Stimulated activated CD4-positive, alpha-beta T cell treated with anti-CD3 and anti-CD28 coated beads, TNF-alpha, amount 100 ng/mL, for 4 hours (primary cell): ENCODE measurements around the gene HCN4.
A peak's percentile ranks its signal among the peaks of the same experiment; 100 is the strongest.

Source experiments
- DNase-seq, 3 experiments: peaks; one replicate each; pipeline ENCODE4 v3.0.0-alpha.2; 2020; ENCODE audit warnings: low read depth in 3 of 3

Gene HCN4

GRCh38 chr15:73296609-73297353 lies 72.0 kb downstream of the HCN4 start:
- no peak for DNase-seq

GRCh38 chr15:73295630-73296286 lies 73.0 kb downstream of the HCN4 start:
- DNase-seq = no peak

- DNase-seq = no peak
Observed at GRCh38 chr15:73293773-73294172, 75.0 kb downstream of the HCN4 start.

GRCh38 chr15:73291441-73291840 lies 77.3 kb downstream of the HCN4 start:
- DNase-seq = no peak

GRCh38 chr15:73287019-73287418 lies 81.7 kb downstream of the HCN4 start:
- no peak for DNase-seq

- DNase-seq = no peak
Observed at GRCh38 chr15:73286311-73286710, 82.4 kb downstream of the HCN4 start.

- DNase-seq = no peak
Observed at GRCh38 chr15:73284090-73284716, 84.6 kb downstream of the HCN4 start.

- no peak for DNase-seq
Observed at GRCh38 chr15:73283366-73283962, 85.3 kb downstream of the HCN4 start.

- no peak for DNase-seq
Observed at GRCh38 chr15:73282567-73283365, 86.0 kb downstream of the HCN4 start.

GRCh38 chr15:73275862-73276261 lies 92.9 kb downstream of the HCN4 start:
- DNase-seq = no peak

- peak in 2 of 3 experiments; percentile 3 to 7 for DNase-seq
Observed at GRCh38 chr15:73273181-73274002, 95.4 kb downstream of the HCN4 start.

GRCh38 chr15:73270366-73271097 lies 98.2 kb downstream of the HCN4 start:
- no peak for DNase-seq
